GM23338 (cell line): ENCODE measurements around the gene TSPAN4.

Experiments
- CREB1 ChIP-seq: fragments of 250-450 bp; sonication (Bioruptor Pico); IDR thresholded peaks from 2 replicates; pipeline ENCODE4 v1.5.0; 2020; ENCODE audit warnings: low read depth, mild to moderate bottlenecking, moderate library complexity
- CTCF ChIP-seq, 2 experiments: fragments of 200-600 bp in 1 of 2; sonication (generic) in 1 of 2; conservative IDR thresholded peaks; 2 replicates each; pipeline versions ENCODE4 v1.5.1 to v1.6.1; 2016 to 2017; ENCODE audit warnings: antibody characterized with exemption in 2 of 2, low read depth in 2 of 2, mild to moderate bottlenecking in 2 of 2, moderate library complexity in 1 of 2
- EZH2 ChIP-seq: fragments of 200-600 bp; sonication (generic); IDR thresholded peaks from one replicate; pipeline ENCODE4 v1.8.0; 2017; ENCODE audit warnings: antibody characterized with exemption, mild to moderate bottlenecking, low read depth; ENCODE audit not compliant: unreplicated experiment
- JUNB ChIP-seq: IDR thresholded peaks from one replicate; pipeline ENCODE4 v1.6.1; 2016; ENCODE audit warnings: antibody characterized with exemption; ENCODE audit not compliant: unreplicated experiment
- POLR2AphosphoS5 ChIP-seq: IDR thresholded peaks from 2 replicates; pipeline ENCODE4 v1.6.1; 2016; ENCODE audit warnings: antibody characterized with exemption, low read depth
- REST ChIP-seq: IDR thresholded peaks from one replicate; pipeline ENCODE4 v1.6.1; 2018; ENCODE audit warnings: antibody characterized with exemption; ENCODE audit not compliant: unreplicated experiment

GRCh38 chr11:875203-875602, 32.6 kb downstream of the TSPAN4 start:
- TF ChIP-seq CTCF (conservative IDR thresholded peaks at IDR 0.05; ENCODE audit: low read depth in 2 of 2) (no peak), JUNB (no peak), POLR2AphosphoS5 (no peak), REST (no peak), EZH2 (no peak), CREB1 (CRISPR knock-in tag) (no peak)
